GM23338 (cell line): ENCODE data around the gene ZFR. TPM values are rescaled to one million over a fixed set of nuclear protein-coding genes. Genes with fewer than 3 reads are reported as not detected.

ENCODE experiments used
- ATAC-seq: fragments of 200-7000 bp; cut with Tn5 transposase; 3 replicates; pipeline ENCODE4 v1.9.1; 2020
- DNase-seq: peaks from one replicate; pipeline ENCODE4 v3.0.0-alpha.2; 2015; ENCODE audit warnings: low spot score
- H2AFZ ChIP-seq: fragments of 200-600 bp; sonication (generic); 2 replicates; pipeline ENCODE4 v1.8.0; 2016; ENCODE audit warnings: antibody characterized with exemption, mild to moderate bottlenecking, moderate library complexity
- H3F3A ChIP-seq: fragments of 200-600 bp; sonication (generic); replicated peaks from 2 replicates; pipeline ENCODE4 v1.8.0; 2017; ENCODE audit warnings: antibody characterized with exemption, mixed run types, low read depth
- H3K27ac ChIP-seq: fragments of 200-600 bp; sonication (generic); 2 replicates; pipeline ENCODE4 v1.6.1; 2016; ENCODE audit warnings: low read depth
- H3K27me3 ChIP-seq: fragments of 200-600 bp; sonication (generic); 2 replicates; pipeline ENCODE4 v1.8.0; 2016; ENCODE audit warnings: mild to moderate bottlenecking, mixed run types, moderate library complexity; ENCODE audit not compliant: insufficient read depth
- H3K36me3 ChIP-seq: fragments of 200-600 bp; sonication (generic); 2 replicates; pipeline ENCODE4 v1.8.0; 2016; ENCODE audit warnings: mild to moderate bottlenecking; ENCODE audit not compliant: insufficient read depth
- H3K4me1 ChIP-seq: fragments of 200-600 bp; sonication (generic); 2 replicates; pipeline ENCODE4 v1.8.0; 2016; ENCODE audit warnings: mild to moderate bottlenecking, moderate library complexity; ENCODE audit not compliant: insufficient read depth
- H3K4me2 ChIP-seq: fragments of 200-600 bp; sonication (generic); 2 replicates; pipeline ENCODE4 v1.7.1; 2017; ENCODE audit warnings: mixed run types
- H3K4me3 ChIP-seq: fragments of 200-600 bp; sonication (generic); 2 replicates; pipeline ENCODE4 v1.6.1; 2016; ENCODE audit warnings: mixed run types
- H3K79me2 ChIP-seq: fragments of 200-600 bp; sonication (generic); replicated peaks from 2 replicates; pipeline ENCODE4 v1.8.0; 2017; ENCODE audit warnings: mild to moderate bottlenecking; ENCODE audit not compliant: insufficient read depth
- H3K9me2 ChIP-seq: fragments of 200-600 bp; sonication (generic); 2 replicates; pipeline ENCODE4 v1.8.0; 2017; ENCODE audit not compliant: insufficient read depth
- H4K20me1 ChIP-seq: fragments of 200-600 bp; sonication (generic); replicated peaks from 2 replicates; pipeline ENCODE4 v1.8.0; 2017; ENCODE audit warnings: mild to moderate bottlenecking; ENCODE audit not compliant: insufficient read depth
- H3K27ac Mint-ChIP-seq: 2 replicates; pipeline ENCODE4 v1.8.0; 2020; ENCODE audit warnings: inconsistent platforms, mild to moderate bottlenecking, moderate library complexity, mixed read lengths
- H3K27me3 Mint-ChIP-seq: 3 replicates; pipeline ENCODE4 v1.8.0; 2022; ENCODE audit warnings: low read depth, mild to moderate bottlenecking, moderate library complexity, mixed read lengths, inconsistent platforms; ENCODE audit not compliant: insufficient read depth, poor library complexity
- H3K36me3 Mint-ChIP-seq: 3 replicates; pipeline ENCODE4 v1.8.0; 2021; ENCODE audit warnings: low read depth, mild to moderate bottlenecking, inconsistent platforms, moderate library complexity, mixed read lengths
- H3K4me1 Mint-ChIP-seq: 3 replicates; pipeline ENCODE4 v1.8.0; 2020; ENCODE audit warnings: mild to moderate bottlenecking, inconsistent platforms, mixed read lengths
- H3K4me3 Mint-ChIP-seq: 3 replicates; pipeline ENCODE4 v1.8.0; 2021; ENCODE audit warnings: moderate library complexity, mild to moderate bottlenecking, inconsistent platforms, mixed read lengths
- H3K9me3 Mint-ChIP-seq: 3 replicates; pipeline ENCODE4 v1.8.0; 2020; ENCODE audit warnings: moderate library complexity, mild to moderate bottlenecking, inconsistent platforms, mixed read lengths
- CREB1 ChIP-seq: fragments of 250-450 bp; sonication (Bioruptor Pico); IDR thresholded peaks from 2 replicates; pipeline ENCODE4 v1.5.0; 2020; ENCODE audit warnings: low read depth, mild to moderate bottlenecking, moderate library complexity
- POLR2AphosphoS5 ChIP-seq: IDR thresholded peaks from 2 replicates; pipeline ENCODE4 v1.6.1; 2016; ENCODE audit warnings: antibody characterized with exemption, low read depth
- STAT1 ChIP-seq: IDR thresholded peaks from one replicate; pipeline ENCODE4 v1.6.1; 2016; ENCODE audit warnings: antibody characterized with exemption; ENCODE audit not compliant: unreplicated experiment
- ZNF114 ChIP-seq: fragments of 250-450 bp; sonication (Bioruptor Pico); IDR thresholded peaks from 2 replicates; pipeline ENCODE4 v1.5.0; 2020; ENCODE audit warnings: mild to moderate bottlenecking, moderate library complexity
- polyA plus RNA-seq: library from polyadenylated mRNA; unstranded; fragments of >200 nt; fragmentation: Nextera tagmentation; extraction: Ambion mirVana; gene quantifications from 2 replicates; pipeline ENCODE4 v1.2.1, GENCODE V29; 2016
- total RNA-seq: library from RNA; depleted of rRNA; stranded (reverse); fragments of >200 nt; shearing (Covaris generic); gene quantifications from 2 replicates; pipeline ENCODE4 v1.2.3, GENCODE V29; 2014
- TF ChIP-seq, protein P1 (sequence below): IDR thresholded peaks from 2 replicates; pipeline ENCODE4 v1.6.1; 2016; ENCODE audit warnings: antibody characterized with exemption
- TF ChIP-seq, protein P2 (sequence below), 2 experiments: fragments of 200-600 bp in 1 of 2; sonication (generic) in 1 of 2; conservative IDR thresholded peaks; 2 replicates each; pipeline versions ENCODE4 v1.5.1 to v1.6.1; 2016 to 2017; ENCODE audit warnings: antibody characterized with exemption in 2 of 2, low read depth in 2 of 2, mild to moderate bottlenecking in 2 of 2, moderate library complexity in 1 of 2
- TF ChIP-seq, protein P3 (sequence below): IDR thresholded peaks from one replicate; pipeline ENCODE4 v1.6.1; 2018; ENCODE audit warnings: antibody characterized with exemption; ENCODE audit not compliant: unreplicated experiment

The ZFR gene
- total and polyA plus RNA-seq, 2 experiments from 2014 or later = 92.4 to 103 TPM

DNA sequence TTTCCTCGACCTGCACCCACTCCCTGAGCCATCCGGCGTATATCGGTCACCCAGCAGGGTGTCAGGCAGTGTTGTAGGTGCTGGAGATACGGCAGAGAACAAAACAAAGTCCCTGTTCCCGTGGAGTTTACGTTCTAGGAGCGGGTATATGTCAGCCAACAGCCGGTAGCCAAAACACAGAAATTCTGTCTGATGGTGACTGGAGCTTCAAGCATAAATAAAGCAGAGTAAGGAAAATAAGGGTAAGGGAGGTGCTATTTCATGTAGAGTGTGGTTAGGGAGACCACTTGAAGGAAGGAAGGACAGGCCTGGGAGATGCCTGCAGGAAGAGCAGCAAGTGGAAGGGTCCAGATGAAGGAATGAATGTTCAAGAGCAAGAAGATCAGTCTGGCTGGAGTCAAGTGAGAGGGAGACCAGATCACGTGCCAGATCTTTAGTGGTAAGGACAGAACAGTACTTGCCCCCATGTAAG, 783 bp upstream of the ZFR start:
- Mint-ChIP-seq H3K27me3 (peaks cover 16% of the 10 kb centered on the region), H3K27ac (no peak overlapping the region), H3K4me3 (peak overlapping the region; percentile 97), H3K9me3 (no peaks in the 10 kb centered on the region), H3K4me1 (peaks cover 25% of the 10 kb centered on the region), H3K36me3 (peaks cover 13% of the 10 kb centered on the region)
- no peak for TF ChIP-seq CREB1 (CRISPR knock-in tag)
- no peak for TF ChIP-seq STAT1
- no peak for TF ChIP-seq POLR2AphosphoS5
- TF ChIP-seq, protein P1, sequence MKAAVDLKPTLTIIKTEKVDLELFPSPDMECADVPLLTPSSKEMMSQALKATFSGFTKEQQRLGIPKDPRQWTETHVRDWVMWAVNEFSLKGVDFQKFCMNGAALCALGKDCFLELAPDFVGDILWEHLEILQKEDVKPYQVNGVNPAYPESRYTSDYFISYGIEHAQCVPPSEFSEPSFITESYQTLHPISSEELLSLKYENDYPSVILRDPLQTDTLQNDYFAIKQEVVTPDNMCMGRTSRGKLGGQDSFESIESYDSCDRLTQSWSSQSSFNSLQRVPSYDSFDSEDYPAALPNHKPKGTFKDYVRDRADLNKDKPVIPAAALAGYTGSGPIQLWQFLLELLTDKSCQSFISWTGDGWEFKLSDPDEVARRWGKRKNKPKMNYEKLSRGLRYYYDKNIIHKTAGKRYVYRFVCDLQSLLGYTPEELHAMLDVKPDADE = no peak
- no peak for TF ChIP-seq ZNF114
- TF ChIP-seq, protein P2, sequence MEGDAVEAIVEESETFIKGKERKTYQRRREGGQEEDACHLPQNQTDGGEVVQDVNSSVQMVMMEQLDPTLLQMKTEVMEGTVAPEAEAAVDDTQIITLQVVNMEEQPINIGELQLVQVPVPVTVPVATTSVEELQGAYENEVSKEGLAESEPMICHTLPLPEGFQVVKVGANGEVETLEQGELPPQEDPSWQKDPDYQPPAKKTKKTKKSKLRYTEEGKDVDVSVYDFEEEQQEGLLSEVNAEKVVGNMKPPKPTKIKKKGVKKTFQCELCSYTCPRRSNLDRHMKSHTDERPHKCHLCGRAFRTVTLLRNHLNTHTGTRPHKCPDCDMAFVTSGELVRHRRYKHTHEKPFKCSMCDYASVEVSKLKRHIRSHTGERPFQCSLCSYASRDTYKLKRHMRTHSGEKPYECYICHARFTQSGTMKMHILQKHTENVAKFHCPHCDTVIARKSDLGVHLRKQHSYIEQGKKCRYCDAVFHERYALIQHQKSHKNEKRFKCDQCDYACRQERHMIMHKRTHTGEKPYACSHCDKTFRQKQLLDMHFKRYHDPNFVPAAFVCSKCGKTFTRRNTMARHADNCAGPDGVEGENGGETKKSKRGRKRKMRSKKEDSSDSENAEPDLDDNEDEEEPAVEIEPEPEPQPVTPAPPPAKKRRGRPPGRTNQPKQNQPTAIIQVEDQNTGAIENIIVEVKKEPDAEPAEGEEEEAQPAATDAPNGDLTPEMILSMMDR (conservative IDR thresholded peaks at IDR 0.05; ENCODE audit: low read depth in 2 of 2) = no peak
- TF ChIP-seq, protein P3, sequence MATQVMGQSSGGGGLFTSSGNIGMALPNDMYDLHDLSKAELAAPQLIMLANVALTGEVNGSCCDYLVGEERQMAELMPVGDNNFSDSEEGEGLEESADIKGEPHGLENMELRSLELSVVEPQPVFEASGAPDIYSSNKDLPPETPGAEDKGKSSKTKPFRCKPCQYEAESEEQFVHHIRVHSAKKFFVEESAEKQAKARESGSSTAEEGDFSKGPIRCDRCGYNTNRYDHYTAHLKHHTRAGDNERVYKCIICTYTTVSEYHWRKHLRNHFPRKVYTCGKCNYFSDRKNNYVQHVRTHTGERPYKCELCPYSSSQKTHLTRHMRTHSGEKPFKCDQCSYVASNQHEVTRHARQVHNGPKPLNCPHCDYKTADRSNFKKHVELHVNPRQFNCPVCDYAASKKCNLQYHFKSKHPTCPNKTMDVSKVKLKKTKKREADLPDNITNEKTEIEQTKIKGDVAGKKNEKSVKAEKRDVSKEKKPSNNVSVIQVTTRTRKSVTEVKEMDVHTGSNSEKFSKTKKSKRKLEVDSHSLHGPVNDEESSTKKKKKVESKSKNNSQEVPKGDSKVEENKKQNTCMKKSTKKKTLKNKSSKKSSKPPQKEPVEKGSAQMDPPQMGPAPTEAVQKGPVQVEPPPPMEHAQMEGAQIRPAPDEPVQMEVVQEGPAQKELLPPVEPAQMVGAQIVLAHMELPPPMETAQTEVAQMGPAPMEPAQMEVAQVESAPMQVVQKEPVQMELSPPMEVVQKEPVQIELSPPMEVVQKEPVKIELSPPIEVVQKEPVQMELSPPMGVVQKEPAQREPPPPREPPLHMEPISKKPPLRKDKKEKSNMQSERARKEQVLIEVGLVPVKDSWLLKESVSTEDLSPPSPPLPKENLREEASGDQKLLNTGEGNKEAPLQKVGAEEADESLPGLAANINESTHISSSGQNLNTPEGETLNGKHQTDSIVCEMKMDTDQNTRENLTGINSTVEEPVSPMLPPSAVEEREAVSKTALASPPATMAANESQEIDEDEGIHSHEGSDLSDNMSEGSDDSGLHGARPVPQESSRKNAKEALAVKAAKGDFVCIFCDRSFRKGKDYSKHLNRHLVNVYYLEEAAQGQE = no peak
- Histone ChIP-seq H3F3A (no peaks in the 10 kb centered on the region), H4K20me1 (peaks cover 31% of the 10 kb centered on the region), H3K4me3 (peak overlapping the region; percentile 99), H3K27ac (no peak overlapping the region), H3K36me3 (no peaks in the 10 kb centered on the region), H3K4me1 (peaks cover 28% of the 10 kb centered on the region; the same call in 1 of the 2 replicates), H3K27me3 (peaks cover 24% of the 10 kb centered on the region), H3K9me2 (0 out of 2 replicates have a peak, but pooled peaks cover 5% of the 10 kb centered on the region), H2AFZ (peak overlapping the region; percentile 96), H3K79me2 (peaks cover 32% of the 10 kb centered on the region), H3K4me2 (peak overlapping the region; percentile 100)
- ATAC-seq (no peak), DNase-seq (no peak)
